ENCODE data around the gene EYA2.

The EYA2 gene

DNA sequence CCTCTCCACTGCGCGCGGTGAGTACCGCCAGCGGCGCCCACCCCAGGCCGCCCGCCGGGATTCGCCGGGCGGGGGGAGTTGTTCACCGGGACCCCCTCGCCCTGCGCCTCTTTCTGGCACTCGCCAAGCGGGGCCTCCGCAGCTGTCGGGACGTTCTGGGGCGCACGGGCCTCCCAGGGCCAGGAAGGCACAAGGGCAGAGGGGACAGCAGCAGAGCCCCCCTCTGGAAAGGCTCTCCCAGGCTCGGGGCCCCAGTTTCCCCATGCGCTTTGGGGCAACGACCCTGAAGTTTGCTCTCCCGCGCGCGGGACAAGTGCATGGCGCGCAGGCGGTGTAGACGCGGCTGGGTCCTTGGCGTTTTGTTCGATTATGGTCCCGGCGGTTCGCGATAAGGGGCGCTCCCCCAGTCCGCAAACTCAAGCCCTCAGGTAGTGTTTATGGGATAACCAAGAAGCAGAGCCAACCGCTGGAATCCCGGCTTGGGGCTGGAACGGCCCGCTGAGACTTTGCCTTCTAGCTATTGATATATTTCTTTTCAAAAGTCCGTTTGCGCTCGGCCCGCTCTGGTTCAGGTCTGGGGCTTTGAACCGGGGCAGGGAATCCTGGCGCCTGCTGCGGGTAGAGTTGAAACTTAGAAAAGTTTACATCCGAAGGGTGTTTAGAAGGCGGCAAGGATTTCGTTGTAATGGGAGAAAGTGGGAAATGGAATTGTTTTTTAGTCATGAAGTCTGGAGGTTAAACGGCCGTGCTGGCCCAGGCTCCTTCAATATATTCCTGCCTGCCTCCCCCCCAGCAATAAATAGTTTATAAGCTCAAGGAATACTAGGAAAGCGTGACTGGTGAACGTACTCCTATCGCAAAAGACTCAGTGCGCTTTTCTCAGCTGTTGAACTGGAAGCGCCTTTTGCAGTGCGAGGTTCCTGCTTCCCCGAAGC lies 595 bp downstream of the EYA2 start:
- H3K36me3 ChIP-seq (ENCODE audit: control insufficient read depth in 2 of 2, insufficient read depth in 2 of 2, low read length in 2 of 2), result no peaks in the 10 kb centered on the region
- H3K27me3 ChIP-seq (ENCODE audit: control insufficient read depth in 2 of 2, insufficient read depth in 2 of 2, low read length in 2 of 2), result peaks cover 7 to 13% of the 10 kb centered on the region in 2 donors
- H3K9me3 ChIP-seq (ENCODE audit: control insufficient read depth in 2 of 2, low read length in 2 of 2), result no peaks in the 10 kb centered on the region
- peak overlapping the region; percentile 37 to 58 for H3K27ac ChIP-seq (ENCODE audit: low read depth in 2 of 2, low read length in 2 of 2)
- H3K9ac ChIP-seq (ENCODE audit: low read depth in 1 of 2, low read length in 2 of 2), result peak overlapping the region; percentile 47 to 60
- H3K4me1 ChIP-seq (ENCODE audit: control insufficient read depth in 2 of 2, insufficient read depth in 2 of 2, low read length in 2 of 2), result peaks cover 8 to 19% of the 10 kb centered on the region in 2 donors
- H3K4me3 ChIP-seq (ENCODE audit: low read length in 2 of 2), result peak overlapping the region; percentile 71 to 74

DNA sequence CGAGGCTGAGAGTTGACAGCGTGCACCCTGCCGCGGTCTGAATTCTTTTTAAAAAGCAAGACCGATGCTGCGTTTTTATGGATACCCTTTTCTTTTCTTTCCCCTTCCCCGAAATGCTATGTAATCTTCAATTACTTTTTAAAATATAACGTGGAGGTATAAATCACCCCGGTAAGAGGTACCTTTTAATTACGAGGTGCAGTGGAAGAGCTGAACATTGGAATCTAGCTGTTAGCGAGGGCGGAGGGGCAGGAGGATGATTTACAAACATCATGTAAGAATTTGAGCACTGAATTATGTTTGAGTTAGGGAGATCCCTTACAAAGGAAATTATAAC lies 1.2 kb downstream of the EYA2 start:
- Histone ChIP-seq H3K9me3 (ENCODE audit: control insufficient read depth in 2 of 2, low read length in 2 of 2) (no peaks in the 10 kb centered on the region), H3K36me3 (ENCODE audit: control insufficient read depth in 2 of 2, insufficient read depth in 2 of 2, low read length in 2 of 2) (no peaks in the 10 kb centered on the region), H3K27me3 (ENCODE audit: control insufficient read depth in 2 of 2, insufficient read depth in 2 of 2, low read length in 2 of 2) (peaks cover 7 to 13% of the 10 kb centered on the region in 2 donors), H3K27ac (ENCODE audit: low read depth in 2 of 2, low read length in 2 of 2) (peak overlapping the region; percentile 36 to 58), H3K4me3 (ENCODE audit: low read length in 2 of 2) (peak overlapping the region; percentile 71 to 74), H3K4me1 (ENCODE audit: control insufficient read depth in 2 of 2, insufficient read depth in 2 of 2, low read length in 2 of 2) (peaks cover 8 to 19% of the 10 kb centered on the region in 2 donors), H3K9ac (ENCODE audit: low read depth in 1 of 2, low read length in 2 of 2) (peak overlapping the region; percentile 47 to 60)

GRCh38 chr20:46897328-46897880 lies 2.8 kb downstream of the EYA2 start:
- peak overlapping the region in 1 of 2 donors; percentile 53 for H3K9ac ChIP-seq (ENCODE audit: low read depth in 1 of 2, low read length in 2 of 2)
- H3K27me3 ChIP-seq (ENCODE audit: control insufficient read depth in 2 of 2, insufficient read depth in 2 of 2, low read length in 2 of 2), result peaks cover 7 to 13% of the 10 kb centered on the region in 2 donors
- H3K27ac ChIP-seq (ENCODE audit: low read depth in 2 of 2, low read length in 2 of 2), result peak overlapping the region in 1 of 2 donors; percentile 22
- peaks cover 8 to 19% of the 10 kb centered on the region in 2 donors for H3K4me1 ChIP-seq (ENCODE audit: control insufficient read depth in 2 of 2, insufficient read depth in 2 of 2, low read length in 2 of 2)
- H3K4me3 ChIP-seq (ENCODE audit: low read length in 2 of 2), result peak overlapping the region; percentile 43 to 74
- no peaks in the 10 kb centered on the region for H3K9me3 ChIP-seq (ENCODE audit: control insufficient read depth in 2 of 2, low read length in 2 of 2)
- no peaks in the 10 kb centered on the region for H3K36me3 ChIP-seq (ENCODE audit: control insufficient read depth in 2 of 2, insufficient read depth in 2 of 2, low read length in 2 of 2)

DNA sequence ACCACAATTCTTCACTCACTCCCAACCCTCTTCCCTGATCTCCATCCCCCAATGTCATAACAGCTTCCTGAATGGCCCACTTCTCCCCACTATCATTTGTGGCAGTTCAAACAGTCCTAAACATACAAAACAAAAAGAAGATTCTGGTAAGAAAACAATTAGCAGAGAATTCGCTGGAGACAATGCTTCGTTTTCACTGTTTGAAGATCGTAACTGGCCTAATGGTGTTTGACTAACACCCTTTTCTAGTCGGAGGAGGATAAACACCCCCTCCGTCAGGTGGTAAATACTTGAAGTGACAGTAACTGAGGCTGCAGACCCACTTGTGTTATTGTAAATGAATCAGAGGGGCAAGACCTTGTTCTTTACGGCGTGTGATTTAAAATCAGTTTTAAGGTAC lies 3.8 kb downstream of the EYA2 start:
- no peak overlapping the region for H3K9ac ChIP-seq (ENCODE audit: low read depth in 1 of 2, low read length in 2 of 2)

DNA sequence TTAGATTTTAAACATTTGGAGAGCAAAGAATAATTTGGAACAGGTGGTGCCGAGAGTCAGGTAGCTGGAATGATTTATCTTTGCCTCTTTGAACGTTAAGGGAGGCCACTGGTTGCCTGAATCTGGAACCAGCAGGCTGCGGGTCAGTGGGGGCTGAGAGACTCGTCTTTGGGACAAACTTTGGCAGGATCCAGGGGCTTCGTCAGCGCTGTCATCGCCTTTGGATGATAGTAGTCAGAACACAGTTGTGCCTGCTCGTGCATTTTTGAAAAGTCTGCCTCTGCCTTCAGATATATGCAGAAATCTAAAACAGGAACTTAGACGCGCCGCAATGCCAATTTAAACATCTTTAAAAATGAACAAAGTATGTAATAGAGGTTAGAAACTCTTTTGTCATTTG lies 5.0 kb downstream of the EYA2 start:
- H3K9me3 ChIP-seq (ENCODE audit: control insufficient read depth in 2 of 2, low read length in 2 of 2), result no peaks in the 10 kb centered on the region
- peaks cover 3 to 8% of the 10 kb centered on the region in 2 donors for H3K27me3 ChIP-seq (ENCODE audit: control insufficient read depth in 2 of 2, insufficient read depth in 2 of 2, low read length in 2 of 2)
- H3K4me1 ChIP-seq (ENCODE audit: control insufficient read depth in 2 of 2, insufficient read depth in 2 of 2, low read length in 2 of 2), result peaks cover 8 to 19% of the 10 kb centered on the region in 2 donors
- peak overlapping the region in 1 of 2 donors; percentile 41 for H3K9ac ChIP-seq (ENCODE audit: low read depth in 1 of 2, low read length in 2 of 2)
- peak overlapping the region in 1 of 2 donors; percentile 51 for H3K4me3 ChIP-seq (ENCODE audit: low read length in 2 of 2)
- peak overlapping the region; percentile 49 to 64 for H3K27ac ChIP-seq (ENCODE audit: low read depth in 2 of 2, low read length in 2 of 2)
- H3K36me3 ChIP-seq (ENCODE audit: control insufficient read depth in 2 of 2, insufficient read depth in 2 of 2, low read length in 2 of 2), result no peaks in the 10 kb centered on the region

More for the DNA sequence above, 3.8 kb downstream of the EYA2 start:
- H3K27me3 ChIP-seq (ENCODE audit: control insufficient read depth in 2 of 2, insufficient read depth in 2 of 2, low read length in 2 of 2), result peaks cover 7 to 13% of the 10 kb centered on the region in 2 donors
- no peaks in the 10 kb centered on the region for H3K36me3 ChIP-seq (ENCODE audit: control insufficient read depth in 2 of 2, insufficient read depth in 2 of 2, low read length in 2 of 2)
- H3K9me3 ChIP-seq (ENCODE audit: control insufficient read depth in 2 of 2, low read length in 2 of 2), result no peaks in the 10 kb centered on the region
- H3K4me1 ChIP-seq (ENCODE audit: control insufficient read depth in 2 of 2, insufficient read depth in 2 of 2, low read length in 2 of 2), result peaks cover 8 to 19% of the 10 kb centered on the region in 2 donors
- peak overlapping the region in 1 of 2 donors; percentile 64 for H3K27ac ChIP-seq (ENCODE audit: low read depth in 2 of 2, low read length in 2 of 2)
- peak overlapping the region in 1 of 2 donors; percentile 51 for H3K4me3 ChIP-seq (ENCODE audit: low read length in 2 of 2)

- peak overlapping the region in 1 of 2 donors; percentile 64 for H3K27ac ChIP-seq (ENCODE audit: low read depth in 2 of 2, low read length in 2 of 2)
- H3K9ac ChIP-seq (ENCODE audit: low read depth in 1 of 2, low read length in 2 of 2), result no peak overlapping the region
- H3K4me1 ChIP-seq (ENCODE audit: control insufficient read depth in 2 of 2, insufficient read depth in 2 of 2, low read length in 2 of 2), result peaks cover 8 to 18% of the 10 kb centered on the region in 2 donors
- H3K9me3 ChIP-seq (ENCODE audit: control insufficient read depth in 2 of 2, low read length in 2 of 2), result no peaks in the 10 kb centered on the region
- H3K4me3 ChIP-seq (ENCODE audit: low read length in 2 of 2), result peak overlapping the region in 1 of 2 donors; percentile 51
- peaks cover 3 to 8% of the 10 kb centered on the region in 2 donors for H3K27me3 ChIP-seq (ENCODE audit: control insufficient read depth in 2 of 2, insufficient read depth in 2 of 2, low read length in 2 of 2)
- no peaks in the 10 kb centered on the region for H3K36me3 ChIP-seq (ENCODE audit: control insufficient read depth in 2 of 2, insufficient read depth in 2 of 2, low read length in 2 of 2)
These were observed 5.4 kb downstream of the EYA2 start for GRCh38 chr20:46900086-46900485.

DNA sequence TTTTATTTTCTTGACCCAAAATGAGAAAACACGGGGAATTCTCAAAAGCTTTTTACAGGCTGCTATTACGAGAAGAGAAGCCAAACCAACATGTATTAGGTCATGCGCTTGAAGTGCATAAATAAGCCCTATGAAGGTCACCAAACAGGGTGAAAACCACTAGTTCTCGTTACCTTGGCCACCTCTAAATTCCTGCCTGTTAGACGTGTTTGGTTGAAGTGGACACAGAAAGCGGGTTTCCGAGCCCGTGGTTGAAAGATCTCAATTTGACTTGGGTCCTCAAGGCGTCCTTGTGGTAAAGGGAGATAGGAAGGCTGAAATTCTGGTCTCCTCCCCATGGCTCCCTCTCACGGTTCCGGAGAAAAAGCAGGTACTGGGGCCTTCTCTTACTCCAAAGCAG lies 6.2 kb downstream of the EYA2 start:
- no peaks in the 10 kb centered on the region for H3K36me3 ChIP-seq (ENCODE audit: control insufficient read depth in 2 of 2, insufficient read depth in 2 of 2, low read length in 2 of 2)
- no peak overlapping the region for H3K9ac ChIP-seq (ENCODE audit: low read depth in 1 of 2, low read length in 2 of 2)
- H3K27me3 ChIP-seq (ENCODE audit: control insufficient read depth in 2 of 2, insufficient read depth in 2 of 2, low read length in 2 of 2), result peaks cover 3 to 8% of the 10 kb centered on the region in 2 donors
- no peaks in the 10 kb centered on the region for H3K9me3 ChIP-seq (ENCODE audit: control insufficient read depth in 2 of 2, low read length in 2 of 2)
- no peak overlapping the region for H3K4me3 ChIP-seq (ENCODE audit: low read length in 2 of 2)
- no peak overlapping the region for H3K27ac ChIP-seq (ENCODE audit: low read depth in 2 of 2, low read length in 2 of 2)
- peaks cover 8 to 16% of the 10 kb centered on the region in 2 donors for H3K4me1 ChIP-seq (ENCODE audit: control insufficient read depth in 2 of 2, insufficient read depth in 2 of 2, low read length in 2 of 2)

- no peaks in the 10 kb centered on the region for H3K36me3 ChIP-seq (ENCODE audit: control insufficient read depth in 2 of 2, insufficient read depth in 2 of 2, low read length in 2 of 2)
- peaks cover 8 to 16% of the 10 kb centered on the region in 2 donors for H3K4me1 ChIP-seq (ENCODE audit: control insufficient read depth in 2 of 2, insufficient read depth in 2 of 2, low read length in 2 of 2)
- no peak overlapping the region for H3K9ac ChIP-seq (ENCODE audit: low read depth in 1 of 2, low read length in 2 of 2)
- no peak overlapping the region for H3K4me3 ChIP-seq (ENCODE audit: low read length in 2 of 2)
- no peak overlapping the region for H3K27ac ChIP-seq (ENCODE audit: low read depth in 2 of 2, low read length in 2 of 2)
- no peaks in the 10 kb centered on the region for H3K9me3 ChIP-seq (ENCODE audit: control insufficient read depth in 2 of 2, low read length in 2 of 2)
- peaks cover 3 to 8% of the 10 kb centered on the region in 2 donors for H3K27me3 ChIP-seq (ENCODE audit: control insufficient read depth in 2 of 2, insufficient read depth in 2 of 2, low read length in 2 of 2)
These were observed 7.0 kb downstream of the EYA2 start for GRCh38 chr20:46901638-46902037.

GRCh38 chr20:46903256-46903655 lies 8.6 kb downstream of the EYA2 start:
- Histone ChIP-seq H3K27me3 (ENCODE audit: control insufficient read depth in 2 of 2, insufficient read depth in 2 of 2, low read length in 2 of 2) (no peaks in the 10 kb centered on the region), H3K9ac (ENCODE audit: low read depth in 1 of 2, low read length in 2 of 2) (no peak overlapping the region), H3K27ac (ENCODE audit: low read depth in 2 of 2, low read length in 2 of 2) (no peak overlapping the region), H3K36me3 (ENCODE audit: control insufficient read depth in 2 of 2, insufficient read depth in 2 of 2, low read length in 2 of 2) (no peaks in the 10 kb centered on the region), H3K4me3 (ENCODE audit: low read length in 2 of 2) (no peak overlapping the region), H3K9me3 (ENCODE audit: control insufficient read depth in 2 of 2, low read length in 2 of 2) (no peaks in the 10 kb centered on the region), H3K4me1 (ENCODE audit: control insufficient read depth in 2 of 2, insufficient read depth in 2 of 2, low read length in 2 of 2) (peaks cover 7 to 12% of the 10 kb centered on the region in 2 donors)

- Histone ChIP-seq H3K27ac (ENCODE audit: low read depth in 2 of 2, low read length in 2 of 2) (no peak overlapping the region), H3K4me1 (ENCODE audit: control insufficient read depth in 2 of 2, insufficient read depth in 2 of 2, low read length in 2 of 2) (peaks cover 2 to 5% of the 10 kb centered on the region in 2 donors), H3K4me3 (ENCODE audit: low read length in 2 of 2) (no peak overlapping the region), H3K27me3 (ENCODE audit: control insufficient read depth in 2 of 2, insufficient read depth in 2 of 2, low read length in 2 of 2) (no peaks in the 10 kb centered on the region), H3K9me3 (ENCODE audit: control insufficient read depth in 2 of 2, low read length in 2 of 2) (no peaks in the 10 kb centered on the region), H3K36me3 (ENCODE audit: control insufficient read depth in 2 of 2, insufficient read depth in 2 of 2, low read length in 2 of 2) (no peaks in the 10 kb centered on the region), H3K9ac (ENCODE audit: low read depth in 1 of 2, low read length in 2 of 2) (no peak overlapping the region)
These were observed 9.3 kb downstream of the EYA2 start for GRCh38 chr20:46903937-46904336.

Data from mucosa of rectum (tissue), 2 donors.